HG03571 (cell line): Measurements from ENCODE around the gene OR10A4.
A peak's percentile ranks its signal among the peaks of the same experiment; 100 is the strongest.
"Not testable (repeated sequence)": the region's sequence is repeated elsewhere in the genome, so short reads cannot be mapped to it uniquely, and the experiment has no call there.

Experiments
- ATAC-seq: cut with Tn5 transposase; IDR thresholded peaks from one replicate; pipeline ENCODE4 v1.9.1; 2021; ENCODE audit not compliant: unreplicated experiment

Gene OR10A4

DNA sequence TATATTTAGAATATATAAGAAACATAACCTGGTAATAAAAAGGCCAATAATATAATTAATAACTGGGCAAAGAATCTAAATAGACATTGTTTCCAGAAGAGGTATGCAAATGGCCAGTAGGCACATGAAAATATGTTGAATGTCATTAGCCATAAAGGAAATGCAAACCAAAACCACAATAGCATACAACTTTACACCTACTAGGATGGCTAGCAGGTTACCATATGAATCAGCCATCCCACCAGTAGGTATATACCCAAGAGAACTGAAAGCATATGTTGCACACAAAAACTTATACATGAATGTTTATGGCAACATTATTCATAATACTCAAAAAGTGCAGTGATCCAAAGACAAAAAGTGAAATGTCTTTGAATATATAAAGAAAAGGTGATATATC lies 18.6 kb downstream of the OR10A4 start:
- ATAC-seq: peak; percentile 86

DNA sequence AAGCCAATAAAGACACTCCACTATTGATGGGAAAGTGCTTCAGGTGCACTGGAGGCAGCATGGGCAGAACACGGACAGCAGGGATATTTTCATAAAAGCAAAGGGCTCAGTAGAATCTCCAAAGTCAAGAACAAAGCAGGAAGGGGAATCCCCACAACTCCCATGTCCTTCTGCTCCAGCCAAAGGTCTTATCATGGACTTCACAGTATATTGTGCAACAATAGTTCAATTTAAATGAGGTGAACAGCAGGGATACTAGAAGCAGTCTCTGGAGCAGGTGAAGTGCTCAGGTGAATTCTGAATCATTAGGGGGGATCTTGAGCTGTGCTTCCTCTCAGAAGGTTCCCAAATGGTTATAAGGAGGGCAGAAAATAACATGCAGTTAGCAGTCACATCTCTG lies 22.5 kb downstream of the OR10A4 start:
- no peak for ATAC-seq

DNA sequence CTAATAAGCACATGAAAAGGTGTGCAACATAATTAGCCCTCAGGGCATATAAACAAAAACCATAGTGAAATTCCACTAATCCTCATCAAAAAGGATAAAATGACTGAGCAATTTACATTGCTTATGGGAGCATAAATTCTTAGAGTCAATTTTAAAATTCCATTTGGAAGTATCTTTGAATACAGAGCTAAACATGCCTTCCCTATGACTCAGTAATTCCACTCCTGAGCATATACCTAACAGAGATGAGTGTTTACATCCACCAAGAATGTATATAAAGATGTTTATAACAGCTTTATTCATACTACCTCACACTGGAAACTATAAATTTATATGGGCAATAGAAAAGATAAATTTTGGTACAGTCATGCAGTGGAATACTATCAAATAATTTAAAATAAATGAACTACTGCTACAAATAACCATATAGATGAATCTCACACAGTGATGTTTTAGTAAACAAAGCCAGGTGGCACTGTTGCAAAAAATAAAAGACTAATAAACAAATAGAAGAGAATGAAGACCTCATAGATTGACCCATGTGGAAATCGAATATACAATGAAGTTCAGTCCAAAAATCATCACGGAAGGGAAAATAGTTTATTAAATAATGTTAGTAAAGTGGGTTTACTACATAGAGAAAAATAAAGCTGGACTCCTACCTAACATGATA lies 24.0 kb downstream of the OR10A4 start:
- no peak for ATAC-seq

DNA sequence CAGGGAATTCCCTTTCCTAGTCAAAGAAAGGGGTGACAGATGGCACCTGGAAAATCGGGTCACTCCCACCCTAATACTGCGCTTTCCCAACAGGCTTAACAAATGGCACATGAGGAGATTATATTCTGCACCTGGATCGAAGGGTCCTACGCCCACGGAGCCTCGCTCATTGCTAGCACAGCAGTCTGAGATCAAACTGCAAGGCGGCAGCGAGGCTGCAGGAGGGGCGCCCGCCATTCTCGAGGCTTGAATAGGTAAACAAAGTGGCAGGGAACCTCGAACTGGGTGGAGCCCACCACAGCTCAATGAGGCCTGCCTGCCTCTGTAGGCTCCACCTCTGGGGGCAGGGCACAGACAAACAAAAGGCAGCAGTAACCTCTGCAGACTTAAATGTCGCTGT lies 28.4 kb downstream of the OR10A4 start:
- ATAC-seq: not testable (repeated sequence)

DNA sequence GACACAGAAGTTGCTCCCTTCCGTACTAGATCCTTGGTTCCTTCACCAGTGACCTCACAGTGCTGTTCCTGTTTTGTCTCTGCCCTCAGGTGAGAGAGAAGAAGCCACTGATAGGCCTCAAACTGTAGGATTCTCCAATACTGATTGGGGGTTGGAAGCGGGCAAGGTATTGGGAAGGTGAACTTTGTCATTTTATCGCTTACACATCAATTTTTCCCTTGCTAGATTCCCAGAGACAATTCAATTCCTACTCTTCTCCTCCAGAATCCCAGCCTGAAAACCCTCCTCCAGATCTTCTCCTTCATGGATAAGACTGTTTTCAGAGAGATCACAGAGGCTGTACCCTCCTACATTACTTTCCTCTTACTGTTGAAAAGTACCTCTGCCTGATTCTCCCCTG lies 35.0 kb downstream of the OR10A4 start:
- no peak for ATAC-seq

DNA sequence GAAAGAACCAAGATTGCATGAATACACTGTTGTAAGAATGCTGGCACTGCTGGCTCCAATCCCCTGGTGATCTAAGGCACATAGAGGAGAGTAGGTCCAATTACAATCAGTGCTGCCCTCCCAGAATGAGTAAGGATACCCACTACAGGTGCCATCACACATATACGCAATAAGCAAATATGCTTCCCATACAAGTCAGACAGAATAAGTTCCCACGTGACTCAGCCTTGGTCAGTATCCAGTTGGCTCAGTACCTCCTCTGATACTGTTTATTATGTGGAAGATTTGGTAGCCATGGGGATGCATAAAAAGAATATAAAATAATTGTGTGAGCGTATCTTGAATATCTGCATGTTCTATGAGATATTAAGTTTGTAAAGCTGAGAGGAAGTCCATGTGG lies 35.5 kb downstream of the OR10A4 start:
- ATAC-seq: no peak

DNA sequence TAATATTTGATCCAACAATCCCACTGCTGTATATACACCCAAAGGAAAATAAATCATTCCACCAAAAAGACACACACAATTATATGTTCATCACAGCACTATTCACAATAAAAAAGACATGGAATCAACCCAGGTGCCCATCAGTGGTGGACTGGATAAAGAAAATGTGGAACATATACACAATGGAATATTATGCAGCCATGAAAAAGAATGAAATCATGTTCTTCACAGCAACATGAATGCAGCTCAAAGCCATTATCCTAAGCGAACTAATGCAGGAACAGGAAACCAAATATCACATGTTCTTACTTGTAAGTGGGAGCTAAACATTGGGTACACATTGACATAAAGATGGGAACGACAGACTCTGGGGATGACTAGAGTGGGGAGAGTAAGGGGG lies 43.3 kb downstream of the OR10A4 start:
- ATAC-seq: no peak

DNA sequence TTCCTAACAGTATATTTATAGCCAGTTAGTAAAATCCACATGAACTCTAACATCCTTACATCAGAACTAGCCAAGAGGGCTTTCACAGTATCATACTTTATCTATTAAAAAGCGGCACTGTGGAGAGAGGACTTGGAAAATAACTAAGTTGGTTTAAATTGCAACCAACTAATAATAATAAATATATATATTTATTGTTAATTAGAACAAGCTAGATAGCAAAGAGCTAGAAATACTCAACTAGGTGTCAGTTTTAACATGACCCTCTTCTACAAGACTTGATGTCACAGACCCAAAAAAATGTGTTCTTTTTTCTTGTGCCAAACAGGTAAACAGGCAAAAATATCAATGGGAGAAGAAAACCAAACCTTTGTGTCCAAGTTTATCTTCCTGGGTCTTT lies 44.3 kb downstream of the OR10A4 start, which contains the start of gene OR2D3:
Gene OR2D3 (plus strand): TSS at position 301 of the 400 bp plus-strand sequence. CDS start 0 bp downstream, at position 301.
- no peak for ATAC-seq

DNA sequence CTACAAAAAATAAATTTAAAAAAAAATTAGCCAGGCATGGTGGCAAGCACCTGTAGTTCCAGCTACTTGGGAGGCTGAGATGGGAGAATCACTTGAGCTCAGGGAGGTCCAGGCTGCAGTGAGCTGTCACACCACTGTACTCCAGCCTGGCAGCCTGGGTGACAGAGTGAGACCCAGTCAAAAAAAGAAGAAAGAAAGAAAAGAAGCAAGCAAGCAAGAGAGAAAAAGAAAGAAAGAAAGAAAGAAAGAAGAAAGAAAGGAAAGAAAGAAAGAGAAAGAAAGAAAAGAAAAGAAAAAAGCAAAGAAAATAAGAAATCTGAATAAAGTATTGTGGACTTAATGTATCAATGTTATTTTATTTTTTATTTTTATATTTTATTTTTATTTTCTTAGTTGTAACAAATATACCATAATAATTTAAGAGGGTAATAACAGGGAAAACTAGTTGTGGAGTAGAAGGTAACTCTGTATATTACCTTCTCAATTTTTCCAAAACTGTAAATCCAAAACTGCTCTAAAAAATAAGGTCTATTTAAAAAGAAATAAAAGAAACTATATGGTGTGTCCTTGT lies 48.7 kb downstream of the OR10A4 start:
- no peak for ATAC-seq

DNA sequence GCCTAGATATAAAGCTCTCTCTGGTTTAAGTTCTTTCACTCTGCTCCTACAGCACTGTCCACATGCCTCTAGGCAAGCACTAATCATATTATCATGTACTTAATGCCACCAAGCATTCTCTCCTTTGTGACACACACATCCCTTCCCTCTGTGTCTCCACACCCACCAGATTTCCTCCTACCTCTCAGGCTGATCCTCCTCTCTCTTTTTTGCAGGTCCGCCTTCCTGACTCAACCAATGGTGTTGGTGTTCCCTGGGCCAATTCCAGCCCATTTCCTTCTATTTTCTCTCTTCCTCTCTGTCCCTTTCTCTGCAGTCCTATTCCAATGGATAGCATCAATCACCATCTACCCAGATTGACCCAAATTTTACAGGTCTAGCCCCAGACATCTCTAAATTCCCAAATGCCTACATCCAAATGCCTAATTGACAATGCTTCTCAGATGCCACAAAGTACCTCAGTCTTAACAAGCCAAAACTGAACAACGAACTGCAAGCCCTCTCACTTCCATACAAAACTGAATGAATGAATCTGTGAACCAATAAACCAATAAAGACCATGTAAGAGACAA lies 49.3 kb downstream of the OR10A4 start:
- no peak for ATAC-seq

DNA sequence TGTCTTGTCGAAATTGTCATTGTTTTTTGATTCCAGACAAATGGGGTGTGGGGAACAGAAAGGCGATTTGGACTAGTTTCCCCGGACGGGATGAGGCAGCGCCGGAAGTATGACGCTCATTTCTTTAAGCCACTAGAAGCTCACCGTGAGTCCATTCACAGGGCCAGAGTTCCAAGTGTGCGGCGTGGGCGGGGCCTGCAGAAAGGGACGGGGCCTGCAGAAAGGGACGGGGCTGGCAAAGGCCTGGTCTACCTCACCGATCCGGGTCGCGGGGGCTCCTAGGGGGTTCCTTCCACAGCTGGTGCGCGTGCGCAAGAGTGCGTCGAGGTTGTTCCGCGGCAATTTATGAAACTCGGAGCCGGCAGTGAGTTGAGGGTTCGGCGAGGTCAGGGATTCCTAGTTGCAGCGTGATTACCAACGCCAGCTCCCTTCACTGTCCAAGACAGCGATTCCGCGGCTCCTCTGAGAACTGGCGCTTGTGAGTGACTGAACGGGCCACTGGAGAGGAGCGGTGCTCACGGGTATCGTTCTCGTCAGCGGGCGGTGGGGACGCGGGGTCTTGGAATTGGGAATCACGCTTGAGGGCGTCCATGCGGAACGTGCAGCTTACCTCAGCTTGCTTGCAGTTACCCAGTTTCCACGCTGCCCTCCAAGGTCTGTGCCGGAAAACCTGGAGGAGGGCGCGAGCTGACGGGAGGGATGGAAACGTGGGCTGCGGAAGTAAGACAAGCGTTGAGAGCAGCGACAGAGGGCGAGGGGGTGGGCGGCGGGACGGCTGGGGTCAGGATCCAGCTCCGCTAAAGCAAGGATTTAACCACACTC lies 50.0 kb downstream of the OR10A4 start, which contains the start of gene ZNF215:
Gene ZNF215 (plus strand): TSS at position 219 of the 822 bp plus-strand sequence. CDS start 5,847 bp downstream, outside the sequence.
- peak; percentile 47 for ATAC-seq

DNA sequence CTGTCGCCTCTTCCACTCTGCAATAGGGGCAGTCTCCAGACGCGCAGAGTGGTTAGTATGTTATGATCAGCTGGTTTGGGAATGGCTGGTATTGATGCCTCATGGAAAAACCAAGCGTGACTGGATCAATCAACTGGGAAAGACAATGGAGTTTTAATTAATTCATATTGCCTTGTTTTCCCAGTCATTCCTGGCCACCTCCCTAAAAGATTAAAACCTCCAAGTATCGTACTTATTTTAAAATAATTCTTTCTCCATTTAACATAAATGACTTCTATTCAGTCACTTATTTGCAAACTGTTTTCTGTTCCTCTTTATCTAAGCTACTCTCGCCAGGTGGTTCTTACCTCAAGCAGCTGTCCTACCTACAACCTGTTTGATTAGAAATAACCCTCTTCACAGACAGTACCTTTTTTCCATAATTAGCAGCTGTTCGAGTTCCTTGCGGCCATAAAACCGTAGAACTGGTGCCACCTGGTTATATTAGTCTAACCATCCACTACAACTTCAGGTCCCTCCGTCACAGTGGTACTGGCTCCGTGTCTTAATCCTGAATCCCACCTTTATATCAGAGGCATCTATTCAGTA lies 50.7 kb downstream of the OR10A4 start:
- ATAC-seq: peak; percentile 72
